ENCODE measurements around the gene RCOR1. TPM values are rescaled to one million over a fixed set of nuclear protein-coding genes. Genes with fewer than 3 reads are reported as not detected.

Gene RCOR1
- total RNA-seq, 1 experiment from 2014 or later = 33.6 TPM

DNA sequence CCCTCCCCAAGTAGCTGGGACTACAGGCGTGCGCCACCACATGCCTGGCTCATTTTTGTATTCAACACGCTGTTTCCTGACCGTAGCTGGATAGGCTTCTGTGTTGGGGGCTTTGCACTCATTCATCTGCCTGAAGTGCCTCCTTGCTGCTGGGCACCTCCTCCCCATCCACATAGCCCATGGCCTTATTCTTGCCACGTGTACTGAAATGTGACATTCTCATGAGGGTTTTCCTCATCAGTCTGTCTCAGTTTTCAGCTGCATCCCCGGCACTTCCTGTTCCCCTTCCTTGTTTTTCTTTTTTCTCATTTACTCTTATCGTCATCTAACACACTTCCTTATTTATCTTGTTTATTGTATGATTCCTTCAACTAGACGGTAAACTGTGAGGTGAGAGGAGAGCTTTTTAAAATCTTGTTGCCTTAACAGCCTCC is 36.6 kb downstream of the RCOR1 start:
- Mint-ChIP-seq H3K27me3 (ENCODE audit: insufficient read depth, unreplicated experiment) (no peaks in the 10 kb centered on the region), H3K4me1 (ENCODE audit: low read depth, unreplicated experiment) (peaks cover 22% of the 10 kb centered on the region), H3K36me3 (ENCODE audit: insufficient read depth, unreplicated experiment) (peaks cover 17% of the 10 kb centered on the region), H3K9me3 (ENCODE audit: unreplicated experiment) (no peaks in the 10 kb centered on the region), H3K4me3 (ENCODE audit: unreplicated experiment) (no peak overlapping the region), H3K27ac (ENCODE audit: unreplicated experiment) (no peak overlapping the region)
- BruUV-seq (replicated peaks) = no TSS peak
- TF ChIP-seq CTCF (IDR thresholded peaks at IDR 0.05; ENCODE audit: insufficient read depth in 1 of 2, low read depth in 1 of 2, low read length in 1 of 2, severe bottlenecking in 1 of 2, unreplicated experiment in 1 of 2) = no peak
- Histone ChIP-seq H3K4me1 (peaks cover 19% of the 10 kb centered on the region; the same call in 1 of the 2 replicates), H3K36me3 (ENCODE audit: control insufficient read depth, insufficient read depth, low read length) (no peaks in the 10 kb centered on the region; the same call in 1 of the 2 replicates), H3K9me3 (no peaks in the 10 kb centered on the region), H3K4me3 (ENCODE audit: low read depth, low read length) (no peak overlapping the region), H3K27me3 (replicated peaks; ENCODE audit: control insufficient read depth, insufficient read depth, low read length) (no peaks in the 10 kb centered on the region)
- CTCF ChIA-PET = no interaction called here
- intact Hi-C loops (cut with micrococcal nuclease; ENCODE audit: unreplicated experiment) = no loop called here
- POLR2A ChIA-PET = no interaction called here
- DNase-seq = no peak

- peaks cover 19% of the 10 kb centered on the region; the same call in 1 of the 2 replicates for H3K4me1 ChIP-seq
- Mint-ChIP-seq H3K27ac (ENCODE audit: unreplicated experiment) (peak overlapping the region; percentile 39), H3K36me3 (ENCODE audit: insufficient read depth, unreplicated experiment) (peaks cover 17% of the 10 kb centered on the region), H3K27me3 (ENCODE audit: insufficient read depth, unreplicated experiment) (no peaks in the 10 kb centered on the region), H3K9me3 (ENCODE audit: unreplicated experiment) (no peaks in the 10 kb centered on the region), H3K4me3 (ENCODE audit: unreplicated experiment) (no peak overlapping the region), H3K4me1 (ENCODE audit: low read depth, unreplicated experiment) (peaks cover 22% of the 10 kb centered on the region)
- BruUV-seq (replicated peaks) = no TSS peak
- H3K9me3 ChIP-seq = no peaks in the 10 kb centered on the region
- H3K27me3 ChIP-seq (replicated peaks; ENCODE audit: control insufficient read depth, insufficient read depth, low read length) = no peaks in the 10 kb centered on the region
- H3K36me3 ChIP-seq (ENCODE audit: control insufficient read depth, insufficient read depth, low read length) = no peaks in the 10 kb centered on the region; the same call in 1 of the 2 replicates
- DNase-seq = no peak
- POLR2A ChIA-PET = no interaction called here
- intact Hi-C loops (cut with micrococcal nuclease; ENCODE audit: unreplicated experiment) = no loop called here
- no peak for TF ChIP-seq CTCF (IDR thresholded peaks at IDR 0.05; ENCODE audit: insufficient read depth in 1 of 2, low read depth in 1 of 2, low read length in 1 of 2, severe bottlenecking in 1 of 2, unreplicated experiment in 1 of 2)
- no peak overlapping the region for H3K4me3 ChIP-seq (ENCODE audit: low read depth, low read length)
- CTCF ChIA-PET = interaction anchor here (0.6 kb wide), 1 partner anchor 105 kb away, joined by 3 read pairs; no protein-coding TSS in a partner anchor
Observed at GRCh38 chr14:102629808-102630350, 37.4 kb downstream of the RCOR1 start.

DNA sequence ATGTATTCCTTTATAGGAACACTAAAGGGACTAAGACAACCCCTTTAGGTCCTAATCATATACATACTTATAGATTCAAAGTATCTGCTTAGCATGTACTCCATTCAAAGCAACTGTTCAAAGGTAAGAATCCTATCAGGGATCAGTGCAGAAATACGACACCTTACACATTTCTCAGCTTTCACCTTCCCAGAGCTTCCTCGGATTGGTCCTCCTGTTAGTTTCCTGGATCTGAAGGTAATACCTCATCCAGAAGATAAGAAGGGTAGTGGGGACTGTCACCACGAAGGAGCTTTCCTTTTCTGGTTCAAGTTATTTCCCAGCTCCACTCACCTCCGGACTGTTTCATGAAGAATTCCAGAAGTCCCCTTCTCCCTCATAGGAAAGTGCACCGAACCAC is 38.0 kb downstream of the RCOR1 start:
- Mint-ChIP-seq H3K4me3 (ENCODE audit: unreplicated experiment) (no peak overlapping the region), H3K4me1 (ENCODE audit: low read depth, unreplicated experiment) (peaks cover 22% of the 10 kb centered on the region), H3K36me3 (ENCODE audit: insufficient read depth, unreplicated experiment) (peaks cover 17% of the 10 kb centered on the region), H3K27ac (ENCODE audit: unreplicated experiment) (peak overlapping the region; percentile 39), H3K9me3 (ENCODE audit: unreplicated experiment) (no peaks in the 10 kb centered on the region), H3K27me3 (ENCODE audit: insufficient read depth, unreplicated experiment) (no peaks in the 10 kb centered on the region)
- Histone ChIP-seq H3K9me3 (no peaks in the 10 kb centered on the region), H3K36me3 (ENCODE audit: control insufficient read depth, insufficient read depth, low read length) (no peaks in the 10 kb centered on the region; the same call in 1 of the 2 replicates), H3K4me1 (peaks cover 19% of the 10 kb centered on the region; the same call in 1 of the 2 replicates), H3K27me3 (replicated peaks; ENCODE audit: control insufficient read depth, insufficient read depth, low read length) (no peaks in the 10 kb centered on the region), H3K4me3 (ENCODE audit: low read depth, low read length) (no peak overlapping the region)
- BruUV-seq (replicated peaks) = no TSS peak
- POLR2A ChIA-PET = no interaction called here
- intact Hi-C loops (cut with micrococcal nuclease; ENCODE audit: unreplicated experiment) = no loop called here
- TF ChIP-seq CTCF (IDR thresholded peaks at IDR 0.05; ENCODE audit: insufficient read depth in 1 of 2, low read depth in 1 of 2, low read length in 1 of 2, severe bottlenecking in 1 of 2, unreplicated experiment in 1 of 2) = no peak
- peak; percentile 25 to 43 for DNase-seq
- CTCF ChIA-PET = interaction anchor here (0.6 kb wide), 1 partner anchor 106 kb away, joined by 3 read pairs; no protein-coding TSS in a partner anchor
